A673 (cell line): ENCODE data around the gene ADAMTSL1. TPM values are rescaled to one million over a fixed set of nuclear protein-coding genes. Genes with fewer than 3 reads are reported as not detected.

Experiments used
- BruUV-seq: library from RNA; stranded (reverse); fragments of 400-500 nt; replicated peaks from 2 replicates; lab custom pipeline; 2021; lab: Mats Ljungman, UMichigan
- CTCF ChIA-PET: fragments of 300-600 bp; sonication (Branson Sonifier 250); formaldehyde crosslinking; loops from one replicate; lab custom pipeline; 2022; ENCODE audit warnings: antibody characterized with exemption; lab: Charles Lee
- POLR2A ChIA-PET: fragments of 300-600 bp; sonication (Branson Sonifier 250); formaldehyde crosslinking; loops from one replicate; lab custom pipeline; 2022; ENCODE audit warnings: antibody characterized with exemption; ENCODE audit not compliant: low non-redundant PET; lab: Charles Lee
- DNase-seq: peaks from one replicate; pipeline ENCODE4 v3.0.0-alpha.2; 2015; ENCODE audit warnings: low spot score
- H3K27ac ChIP-seq: fragments of 200-600 bp; sonication (generic); 2 replicates; pipeline ENCODE4 v1.5.1; 2016; ENCODE audit warnings: mixed run types, low read depth, mild to moderate bottlenecking, mixed read lengths, antibody characterized with exemption, low read length; ENCODE audit not compliant: poor library complexity, severe bottlenecking
- H3K27me3 ChIP-seq: fragments of 200-600 bp; sonication (generic); replicated peaks from 2 replicates; pipeline ENCODE4 v1.6.1; 2017; ENCODE audit warnings: mixed run types, low read depth, mild to moderate bottlenecking, mixed read lengths, antibody characterized with exemption, low read length; ENCODE audit not compliant: insufficient read depth, poor library complexity
- H3K36me3 ChIP-seq: fragments of 200-600 bp; sonication (generic); 2 replicates; pipeline ENCODE4 v1.6.1; 2016; ENCODE audit warnings: mixed run types, mild to moderate bottlenecking, mixed read lengths, antibody characterized with exemption, low read length; ENCODE audit not compliant: insufficient read depth, poor library complexity, severe bottlenecking
- H3K4me1 ChIP-seq: fragments of 200-600 bp; sonication (generic); 2 replicates; pipeline ENCODE4 v1.6.1; 2017; ENCODE audit warnings: mixed run types, mild to moderate bottlenecking, mixed read lengths, antibody characterized with exemption, low read length; ENCODE audit not compliant: insufficient read depth, poor library complexity, severe bottlenecking
- H3K4me3 ChIP-seq: fragments of 200-600 bp; sonication (generic); 2 replicates; pipeline ENCODE4 v1.5.1; 2016; ENCODE audit warnings: low read depth, mixed run types, mild to moderate bottlenecking, mixed read lengths, low read length; ENCODE audit not compliant: poor library complexity, severe bottlenecking
- H3K9me3 ChIP-seq: fragments of 200-600 bp; sonication (generic); 2 replicates; pipeline ENCODE4 v1.6.1; 2016; ENCODE audit warnings: mixed run types, low read depth, mild to moderate bottlenecking, mixed read lengths, antibody characterized with exemption, low read length; ENCODE audit not compliant: poor library complexity, severe bottlenecking
- EZH2 ChIP-seq: fragments of 200-600 bp; sonication (generic); IDR thresholded peaks from 2 replicates; pipeline ENCODE4 v1.6.1; 2017; ENCODE audit warnings: borderline replicate concordance, low read depth, mild to moderate bottlenecking, mixed read lengths, antibody characterized with exemption, low read length; ENCODE audit not compliant: poor library complexity, severe bottlenecking
- intact Hi-C: fragments of 100-400 bp; cut with micrococcal nuclease; formaldehyde crosslinking; loops from one replicate; pipeline ENCODE4 v1.10.0; 2022; ENCODE audit not compliant: unreplicated experiment
- total RNA-seq: library from RNA; stranded (reverse); gene quantifications from 2 replicates; pipeline ENCODE4 v1.2.3, GENCODE V29; 2021
- TF ChIP-seq, protein P1 (sequence below): fragments of 300-800, 200-600 bp; sonication (generic); conservative IDR thresholded peaks from 2 replicates; pipeline ENCODE4 v1.5.1; 2017; ENCODE audit warnings: low read depth, mild to moderate bottlenecking, antibody characterized with exemption, low read length, moderate library complexity, mixed read lengths

ADAMTSL1 gene
- total RNA-seq, 1 experiment from 2014 or later = not detected

DNA sequence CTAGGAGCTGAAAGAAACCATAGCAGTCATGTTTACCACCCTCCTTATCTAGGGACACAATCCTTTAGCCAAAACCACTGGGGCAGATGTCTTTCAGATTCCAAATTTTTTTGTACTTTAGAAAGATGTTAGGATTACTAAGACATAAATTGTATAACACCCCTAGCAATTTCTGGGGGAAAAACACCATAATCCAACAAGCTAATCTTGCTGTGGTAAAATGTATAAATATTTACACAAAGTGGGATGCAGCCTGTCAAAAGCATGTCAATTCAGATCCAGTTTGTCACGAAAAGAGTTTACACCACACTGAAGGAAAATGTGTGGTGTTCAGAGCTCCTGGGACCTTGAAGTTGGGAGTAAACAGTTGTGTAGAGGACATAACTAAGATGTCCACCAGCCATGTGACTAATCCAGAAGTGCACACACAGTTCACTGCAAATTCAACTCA is 274.3 kb downstream of the ADAMTSL1 start:
- POLR2A ChIA-PET = no interaction called here
- H3K27ac ChIP-seq = no peak overlapping the region
- intact Hi-C loops = no loop called here
- H3K4me1 ChIP-seq = no peaks in the 10 kb centered on the region
- CTCF ChIA-PET = no interaction called here
- H3K27me3 ChIP-seq = no peaks in the 10 kb centered on the region
- no peak for DNase-seq
- TF ChIP-seq, protein P1, sequence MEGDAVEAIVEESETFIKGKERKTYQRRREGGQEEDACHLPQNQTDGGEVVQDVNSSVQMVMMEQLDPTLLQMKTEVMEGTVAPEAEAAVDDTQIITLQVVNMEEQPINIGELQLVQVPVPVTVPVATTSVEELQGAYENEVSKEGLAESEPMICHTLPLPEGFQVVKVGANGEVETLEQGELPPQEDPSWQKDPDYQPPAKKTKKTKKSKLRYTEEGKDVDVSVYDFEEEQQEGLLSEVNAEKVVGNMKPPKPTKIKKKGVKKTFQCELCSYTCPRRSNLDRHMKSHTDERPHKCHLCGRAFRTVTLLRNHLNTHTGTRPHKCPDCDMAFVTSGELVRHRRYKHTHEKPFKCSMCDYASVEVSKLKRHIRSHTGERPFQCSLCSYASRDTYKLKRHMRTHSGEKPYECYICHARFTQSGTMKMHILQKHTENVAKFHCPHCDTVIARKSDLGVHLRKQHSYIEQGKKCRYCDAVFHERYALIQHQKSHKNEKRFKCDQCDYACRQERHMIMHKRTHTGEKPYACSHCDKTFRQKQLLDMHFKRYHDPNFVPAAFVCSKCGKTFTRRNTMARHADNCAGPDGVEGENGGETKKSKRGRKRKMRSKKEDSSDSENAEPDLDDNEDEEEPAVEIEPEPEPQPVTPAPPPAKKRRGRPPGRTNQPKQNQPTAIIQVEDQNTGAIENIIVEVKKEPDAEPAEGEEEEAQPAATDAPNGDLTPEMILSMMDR = no peak
- TF ChIP-seq EZH2 = no peak
- no peak overlapping the region for H3K4me3 ChIP-seq
- H3K36me3 ChIP-seq = no peaks in the 10 kb centered on the region
- BruUV-seq = no TSS peak
- H3K9me3 ChIP-seq = no peaks in the 10 kb centered on the region

DNA sequence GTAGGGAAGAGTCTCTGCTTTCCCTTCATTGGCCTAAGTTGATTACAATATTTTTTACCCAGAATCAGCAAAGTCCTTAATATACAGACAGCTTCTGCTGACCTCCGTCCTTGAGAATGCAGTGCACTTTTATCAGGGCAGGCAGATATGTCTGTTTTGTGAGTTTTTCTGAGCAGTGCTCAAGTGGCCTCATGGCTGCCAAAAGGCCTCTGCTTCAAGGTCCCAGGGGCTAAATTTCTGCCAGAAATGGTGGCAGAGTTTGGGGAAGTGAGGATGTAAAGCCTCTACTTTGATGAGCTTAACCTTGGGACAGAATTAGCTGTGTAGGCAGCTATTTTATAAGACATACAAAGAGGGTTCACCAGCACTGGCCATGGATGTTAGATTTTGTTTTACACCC is 275.8 kb downstream of the ADAMTSL1 start:
- BruUV-seq = no TSS peak

DNA sequence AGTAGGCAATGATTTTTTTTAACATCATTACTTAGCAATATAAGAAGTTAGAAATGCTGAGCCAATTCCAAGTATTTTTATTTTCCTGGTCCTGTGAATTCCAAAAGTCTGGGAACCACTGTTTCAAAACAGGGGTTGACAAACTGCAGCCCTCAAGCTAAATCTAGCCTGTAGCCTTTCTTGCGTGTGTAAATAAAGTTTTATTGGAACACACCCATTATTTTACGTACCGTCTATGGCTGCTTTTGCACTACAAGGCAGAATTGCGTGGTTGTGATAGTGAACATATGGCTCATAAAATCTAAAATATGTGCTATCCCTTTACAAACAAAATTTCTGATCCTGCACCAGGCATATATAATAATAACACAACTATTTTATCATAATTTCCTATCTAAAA is 280.0 kb downstream of the ADAMTSL1 start:
- Histone ChIP-seq H3K4me3 (no peak overlapping the region), H3K27me3 (no peaks in the 10 kb centered on the region), H3K4me1 (no peaks in the 10 kb centered on the region), H3K36me3 (no peaks in the 10 kb centered on the region), H3K9me3 (no peaks in the 10 kb centered on the region), H3K27ac (no peak overlapping the region)
- CTCF ChIA-PET = no interaction called here
- BruUV-seq = no TSS peak
- POLR2A ChIA-PET = no interaction called here
- intact Hi-C loops = no loop called here
- TF ChIP-seq, protein P1 = no peak
- no peak for TF ChIP-seq EZH2
- no peak for DNase-seq

More for the DNA sequence above, 275.8 kb downstream of the ADAMTSL1 start:
- H3K4me1 ChIP-seq = no peaks in the 10 kb centered on the region
- ChIA-PET POLR2A (no interaction called here), CTCF (no interaction called here)
- no peak overlapping the region for H3K27ac ChIP-seq
- TF ChIP-seq, protein P1 = no peak
- no peak for TF ChIP-seq EZH2
- H3K9me3 ChIP-seq = no peaks in the 10 kb centered on the region
- no peaks in the 10 kb centered on the region for H3K27me3 ChIP-seq
- H3K4me3 ChIP-seq = no peak overlapping the region
- H3K36me3 ChIP-seq = no peaks in the 10 kb centered on the region
- intact Hi-C loops = no loop called here
- DNase-seq = no peak
